ENCODE measurements around the gene PPP1R13B. TPM values are rescaled to one million over a fixed set of nuclear protein-coding genes. Genes with fewer than 3 reads are reported as not detected.

The PPP1R13B gene
- total RNA-seq, 1 experiment from 2014 or later: 17.8 TPM

DNA sequence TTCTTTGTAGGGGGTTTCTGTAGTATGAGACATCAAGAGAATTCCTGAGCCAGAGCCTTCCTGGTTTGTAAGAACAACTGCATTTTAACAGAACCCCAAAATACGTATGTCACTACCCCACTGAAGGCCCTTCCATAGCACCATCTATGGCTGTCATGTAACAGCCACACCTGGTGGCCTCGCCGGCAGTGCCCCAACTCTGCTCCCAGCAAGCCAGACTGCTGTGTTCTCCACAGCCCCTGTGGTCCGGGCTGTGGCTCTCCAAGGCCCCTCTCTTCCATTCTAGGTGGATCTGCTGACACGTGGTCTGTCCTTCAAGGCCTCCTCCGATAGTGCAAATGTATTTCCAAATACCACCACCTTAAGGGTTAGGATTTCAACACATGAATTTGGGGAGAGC lies 9.9 kb upstream of the PPP1R13B start:
- no peak overlapping the region for H2AFZ ChIP-seq (ENCODE audit: low read depth, low read length, poor library complexity, severe bottlenecking)
- no peaks in the 10 kb centered on the region for H3K79me2 ChIP-seq (ENCODE audit: insufficient read depth, low read length)
- no peaks in the 10 kb centered on the region for H4K20me1 ChIP-seq (ENCODE audit: insufficient read depth)
- ATAC-seq: no peak
- intact Hi-C loops (cut with micrococcal nuclease): no loop called here
- H3K9me3 ChIP-seq (ENCODE audit: control insufficient read depth in 1 of 2, insufficient read depth in 1 of 2, low read depth in 1 of 2, low read length in 2 of 2): no peaks in the 10 kb centered on the region
- no peaks in the 10 kb centered on the region for H3K9me2 ChIP-seq (ENCODE audit: insufficient read depth)
- no peaks in the 10 kb centered on the region for H3K36me3 ChIP-seq (ENCODE audit: control insufficient read depth in 1 of 2, insufficient read depth in 2 of 2, low read length in 2 of 2)
- H3K27ac ChIP-seq (ENCODE audit: low read depth, low read length): no peak overlapping the region
- RAD21 ChIA-PET (ENCODE audit: low non-redundant PET in 1 of 2, low total read pairs in 2 of 2, uncharacterized antibody in 2 of 2, unreplicated experiment in 2 of 2): no interaction called here
- BruUV-seq (replicated peaks): no TSS peak
- H3K4me1 ChIP-seq (ENCODE audit: control insufficient read depth in 1 of 2, insufficient read depth in 2 of 2, low read length in 2 of 2): peaks cover 9 to 14% of the 10 kb centered on the region in 2 experiments; a peak in 3 of 4 replicates
- POLR2A ChIA-PET: no interaction called here
- CTCF ChIA-PET: no interaction called here
- DNase-seq (ENCODE audit: low read depth, low spot score): no peak
- no peak for TF ChIP-seq CBX3 (IDR thresholded peaks at IDR 0.05; ENCODE audit: low read depth)
- TF ChIP-seq SIN3A (IDR thresholded peaks at IDR 0.05; ENCODE audit: low read depth): no peak
- TF ChIP-seq POLR2A (IDR thresholded peaks at IDR 0.05; ENCODE audit: borderline replicate concordance, extremely low read depth, insufficient read depth, insufficient read length): no peak
- TF ChIP-seq ZNF274 (IDR thresholded peaks at IDR 0.05; ENCODE audit: low read depth, low read length): no peak
- TF ChIP-seq, protein P1, sequence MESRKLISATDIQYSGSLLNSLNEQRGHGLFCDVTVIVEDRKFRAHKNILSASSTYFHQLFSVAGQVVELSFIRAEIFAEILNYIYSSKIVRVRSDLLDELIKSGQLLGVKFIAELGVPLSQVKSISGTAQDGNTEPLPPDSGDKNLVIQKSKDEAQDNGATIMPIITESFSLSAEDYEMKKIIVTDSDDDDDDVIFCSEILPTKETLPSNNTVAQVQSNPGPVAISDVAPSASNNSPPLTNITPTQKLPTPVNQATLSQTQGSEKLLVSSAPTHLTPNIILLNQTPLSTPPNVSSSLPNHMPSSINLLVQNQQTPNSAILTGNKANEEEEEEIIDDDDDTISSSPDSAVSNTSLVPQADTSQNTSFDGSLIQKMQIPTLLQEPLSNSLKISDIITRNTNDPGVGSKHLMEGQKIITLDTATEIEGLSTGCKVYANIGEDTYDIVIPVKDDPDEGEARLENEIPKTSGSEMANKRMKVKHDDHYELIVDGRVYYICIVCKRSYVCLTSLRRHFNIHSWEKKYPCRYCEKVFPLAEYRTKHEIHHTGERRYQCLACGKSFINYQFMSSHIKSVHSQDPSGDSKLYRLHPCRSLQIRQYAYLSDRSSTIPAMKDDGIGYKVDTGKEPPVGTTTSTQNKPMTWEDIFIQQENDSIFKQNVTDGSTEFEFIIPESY (IDR thresholded peaks at IDR 0.05; ENCODE audit: extremely low read depth, insufficient replicate concordance, low read length): no peak
- TF ChIP-seq EGR1 (IDR thresholded peaks at IDR 0.05; ENCODE audit: low read depth): no peak
- no peak overlapping the region for H3K9ac ChIP-seq (ENCODE audit: low read length)
- H3K4me2 ChIP-seq (ENCODE audit: low read length): no peak overlapping the region
- no peak overlapping the region for H3K4me3 ChIP-seq (replicated peaks in 1 of 2; ENCODE audit: low read depth in 1 of 2, low read length in 2 of 2)
- H3K27me3 ChIP-seq (ENCODE audit: insufficient read depth, low read length): no peaks in the 10 kb centered on the region; the same call in 1 of the 2 replicates

DNA sequence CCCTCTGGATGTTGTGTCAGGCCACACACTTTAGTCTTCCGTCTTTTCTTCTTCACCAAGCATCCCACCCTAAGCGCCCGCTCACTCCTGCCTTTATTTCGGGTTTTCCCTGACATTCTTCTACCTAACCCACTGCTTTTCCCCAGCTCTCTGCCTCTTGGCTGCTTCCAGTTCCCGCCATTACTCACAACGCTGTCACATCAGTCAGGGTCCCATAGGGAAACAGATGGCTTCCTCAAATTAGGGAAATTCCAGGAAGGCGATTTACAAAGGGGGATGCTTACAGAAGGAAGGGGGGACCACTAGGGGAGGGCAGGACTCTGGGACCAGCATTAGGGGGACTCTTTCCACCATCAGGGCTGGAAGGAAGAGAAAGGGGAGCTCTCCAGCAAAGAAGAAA lies 9.2 kb upstream of the PPP1R13B start:
- H3K4me3 ChIP-seq (replicated peaks in 1 of 2; ENCODE audit: low read depth in 1 of 2, low read length in 2 of 2): no peak overlapping the region
- no peak overlapping the region for H3K4me2 ChIP-seq (ENCODE audit: low read length)
- DNase-seq (ENCODE audit: low read depth, low spot score) (no peak), ATAC-seq (no peak)
- H3K9me3 ChIP-seq (ENCODE audit: control insufficient read depth in 1 of 2, insufficient read depth in 1 of 2, low read depth in 1 of 2, low read length in 2 of 2): no peaks in the 10 kb centered on the region
- BruUV-seq (replicated peaks): no TSS peak
- no peaks in the 10 kb centered on the region; the same call in 1 of the 2 replicates for H3K27me3 ChIP-seq (ENCODE audit: insufficient read depth, low read length)
- intact Hi-C loops (cut with micrococcal nuclease): no loop called here
- CTCF ChIA-PET: interaction anchor here (0.7 to 0.9 kb wide), 2 partner anchors 45 to 48 kb away, joined by 3 read pairs; no protein-coding TSS in a partner anchor
- RAD21 ChIA-PET (ENCODE audit: low non-redundant PET in 1 of 2, low total read pairs in 2 of 2, uncharacterized antibody in 2 of 2, unreplicated experiment in 2 of 2): interaction anchor here in 1 of 2 experiments (0.6 kb wide), 1 partner anchor 8 kb away, joined by 4 read pairs; no protein-coding TSS in a partner anchor
- no peak overlapping the region for H2AFZ ChIP-seq (ENCODE audit: low read depth, low read length, poor library complexity, severe bottlenecking)
- POLR2A ChIA-PET: no interaction called here
- H3K4me1 ChIP-seq (ENCODE audit: control insufficient read depth in 1 of 2, insufficient read depth in 2 of 2, low read length in 2 of 2): peaks cover 9 to 14% of the 10 kb centered on the region in 2 experiments; a peak in 3 of 4 replicates
- H3K27ac ChIP-seq (ENCODE audit: low read depth, low read length): no peak overlapping the region
- H3K9ac ChIP-seq (ENCODE audit: low read length): no peak overlapping the region
- H3K36me3 ChIP-seq (ENCODE audit: control insufficient read depth in 1 of 2, insufficient read depth in 2 of 2, low read length in 2 of 2): no peaks in the 10 kb centered on the region
- H4K20me1 ChIP-seq (ENCODE audit: insufficient read depth): no peaks in the 10 kb centered on the region
- no peaks in the 10 kb centered on the region for H3K9me2 ChIP-seq (ENCODE audit: insufficient read depth)
- H3K79me2 ChIP-seq (ENCODE audit: insufficient read depth, low read length): no peaks in the 10 kb centered on the region
- TF ChIP-seq, protein P2, sequence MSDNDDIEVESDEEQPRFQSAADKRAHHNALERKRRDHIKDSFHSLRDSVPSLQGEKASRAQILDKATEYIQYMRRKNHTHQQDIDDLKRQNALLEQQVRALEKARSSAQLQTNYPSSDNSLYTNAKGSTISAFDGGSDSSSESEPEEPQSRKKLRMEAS (IDR thresholded peaks at IDR 0.05): no peak
- TF ChIP-seq POLR2AphosphoS5 (IDR thresholded peaks at IDR 0.05; ENCODE audit: low read depth, low read length) (no peak), CEBPB (IDR thresholded peaks at IDR 0.05; ENCODE audit: low read depth) (no peak), EZH2phosphoT487 (IDR thresholded peaks at IDR 0.05; ENCODE audit: borderline replicate concordance) (no peak), SP1 (IDR thresholded peaks at IDR 0.05; ENCODE audit: low read depth) (no peak), JUND (IDR thresholded peaks at IDR 0.05) (no peak), TCF7L2 (IDR thresholded peaks at IDR 0.05; ENCODE audit: borderline replicate concordance, extremely low read depth, insufficient read depth, insufficient read length) (no peak), ZFX (IDR thresholded peaks at IDR 0.05) (no peak)
- TF ChIP-seq, protein P3, sequence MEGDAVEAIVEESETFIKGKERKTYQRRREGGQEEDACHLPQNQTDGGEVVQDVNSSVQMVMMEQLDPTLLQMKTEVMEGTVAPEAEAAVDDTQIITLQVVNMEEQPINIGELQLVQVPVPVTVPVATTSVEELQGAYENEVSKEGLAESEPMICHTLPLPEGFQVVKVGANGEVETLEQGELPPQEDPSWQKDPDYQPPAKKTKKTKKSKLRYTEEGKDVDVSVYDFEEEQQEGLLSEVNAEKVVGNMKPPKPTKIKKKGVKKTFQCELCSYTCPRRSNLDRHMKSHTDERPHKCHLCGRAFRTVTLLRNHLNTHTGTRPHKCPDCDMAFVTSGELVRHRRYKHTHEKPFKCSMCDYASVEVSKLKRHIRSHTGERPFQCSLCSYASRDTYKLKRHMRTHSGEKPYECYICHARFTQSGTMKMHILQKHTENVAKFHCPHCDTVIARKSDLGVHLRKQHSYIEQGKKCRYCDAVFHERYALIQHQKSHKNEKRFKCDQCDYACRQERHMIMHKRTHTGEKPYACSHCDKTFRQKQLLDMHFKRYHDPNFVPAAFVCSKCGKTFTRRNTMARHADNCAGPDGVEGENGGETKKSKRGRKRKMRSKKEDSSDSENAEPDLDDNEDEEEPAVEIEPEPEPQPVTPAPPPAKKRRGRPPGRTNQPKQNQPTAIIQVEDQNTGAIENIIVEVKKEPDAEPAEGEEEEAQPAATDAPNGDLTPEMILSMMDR (IDR thresholded peaks at IDR 0.05 in 2 of 3, conservative IDR thresholded peaks at IDR 0.05 in 1 of 3; ENCODE audit: borderline replicate concordance in 1 of 3, insufficient read depth in 1 of 3, low read depth in 2 of 3, low read length in 2 of 3): no peak
